NCI-H1092 treated with DMSO at 0.1 percent for 48 hours (cell line): ENCODE measurements around the gene LRRC8D.

Experiments used
- DNase-seq: peaks from one replicate; lab custom pipeline; 2025; lab: John Stamatoyannopoulos, UW

Gene LRRC8D

GRCh38 chr1:89833183-89834082, 12.6 kb downstream of the LRRC8D start:
- DNase-seq, result no peak

- no peak for DNase-seq
Measured at GRCh38 chr1:89834083-89834704, 13.4 kb downstream of the LRRC8D start.

- no peak for DNase-seq
Measured at GRCh38 chr1:89836252-89837035, 15.6 kb downstream of the LRRC8D start.

- no peak for DNase-seq
Measured at GRCh38 chr1:89837036-89837481, 16.2 kb downstream of the LRRC8D start.

GRCh38 chr1:89837510-89837909, 16.7 kb downstream of the LRRC8D start:
- no peak for DNase-seq

GRCh38 chr1:89839516-89839915, 18.7 kb downstream of the LRRC8D start:
- no peak for DNase-seq

GRCh38 chr1:89841507-89841906, 20.7 kb downstream of the LRRC8D start:
- no peak for DNase-seq

- DNase-seq, result peak; percentile 56
Measured at GRCh38 chr1:89842567-89843272, 21.9 kb downstream of the LRRC8D start.

GRCh38 chr1:89843273-89844130, 22.7 kb downstream of the LRRC8D start:
- peak; percentile 84 for DNase-seq

- DNase-seq, result no peak
Measured at GRCh38 chr1:89844241-89844807, 23.5 kb downstream of the LRRC8D start.

GRCh38 chr1:89844860-89845259, 24.0 kb downstream of the LRRC8D start:
- no peak for DNase-seq

GRCh38 chr1:89847191-89847729, 26.4 kb downstream of the LRRC8D start:
- no peak for DNase-seq

GRCh38 chr1:89850844-89851415, 30.1 kb downstream of the LRRC8D start:
- no peak for DNase-seq

GRCh38 chr1:89854140-89854539, 33.3 kb downstream of the LRRC8D start:
- no peak for DNase-seq

- DNase-seq, result no peak
Measured at GRCh38 chr1:89855413-89856123, 34.7 kb downstream of the LRRC8D start.

- DNase-seq, result no peak
Measured at GRCh38 chr1:89863165-89863830, 42.5 kb downstream of the LRRC8D start.

- DNase-seq, result no peak
Measured at GRCh38 chr1:89865498-89866382, 44.9 kb downstream of the LRRC8D start.

- DNase-seq, result no peak
Measured at GRCh38 chr1:89866568-89866967, 45.7 kb downstream of the LRRC8D start.
